Fibroblast of skin of left biceps (primary cell): Measurements from ENCODE around the gene C1orf56.

Experiments
- DNase-seq, 2 experiments: peaks; one replicate each; pipeline ENCODE4 v3.0.0-alpha.2; 2013; ENCODE audit warnings: low read depth in 2 of 2

C1orf56 gene

GRCh38 chr1:151024540-151025146 is 22.9 kb upstream of the C1orf56 start:
- DNase-seq: peak in 1 of 2 experiments; percentile 21

- DNase-seq: no peak
Observed at GRCh38 chr1:151026460-151026859, 21.1 kb upstream of the C1orf56 start.

- DNase-seq: no peak
Observed at GRCh38 chr1:151032164-151032563, 15.4 kb upstream of the C1orf56 start.

- no peak for DNase-seq
Observed at GRCh38 chr1:151035167-151035566, 12.4 kb upstream of the C1orf56 start.

- no peak for DNase-seq
Observed at GRCh38 chr1:151036356-151036755, 11.2 kb upstream of the C1orf56 start, which contains the start of gene BNIPL. Gene BNIPL, plus strand, starts transcription at chr1:151036586. Its CDS starts 140 bp downstream, at chr1:151036726.

- no peak for DNase-seq
Observed at GRCh38 chr1:151037032-151037431, 10.5 kb upstream of the C1orf56 start.

GRCh38 chr1:151039521-151039920 is 8.0 kb upstream of the C1orf56 start:
- DNase-seq: no peak

- no peak for DNase-seq
Observed at GRCh38 chr1:151043163-151043562, 4.4 kb upstream of the C1orf56 start.

- peak in 1 of 2 experiments; percentile 15 for DNase-seq
Observed at GRCh38 chr1:151047925-151048644, 534 bp downstream of the C1orf56 start.

- no peak for DNase-seq
Observed at GRCh38 chr1:151048645-151049032, 1.1 kb downstream of the C1orf56 start.

GRCh38 chr1:151049458-151049857 is 1.9 kb downstream of the C1orf56 start:
- DNase-seq: no peak

GRCh38 chr1:151050051-151050688 is 2.6 kb downstream of the C1orf56 start:
- no peak for DNase-seq

- no peak for DNase-seq
Observed at GRCh38 chr1:151051356-151052009, 3.9 kb downstream of the C1orf56 start.

- no peak for DNase-seq
Observed at GRCh38 chr1:151054971-151055547, 7.5 kb downstream of the C1orf56 start.

GRCh38 chr1:151055581-151055980 is 8.0 kb downstream of the C1orf56 start:
- no peak for DNase-seq

- DNase-seq: no peak
Observed at GRCh38 chr1:151056149-151056548, 8.6 kb downstream of the C1orf56 start.

- DNase-seq: no peak
Observed at GRCh38 chr1:151058692-151059091, 11.1 kb downstream of the C1orf56 start.

- DNase-seq: peak in 1 of 2 experiments; percentile 34
Observed at GRCh38 chr1:151059109-151060006, 11.8 kb downstream of the C1orf56 start, which contains the start of gene CDC42SE1. Gene CDC42SE1, minus strand, starts transcription at chr1:151059622. Its CDS starts 3,892 bp downstream, at chr1:151055730.

- DNase-seq: peak in 1 of 2 experiments; percentile 39
Observed at GRCh38 chr1:151060007-151060656, 12.6 kb downstream of the C1orf56 start, which contains the start of gene MLLT11. Gene MLLT11, plus strand, starts transcription at chr1:151060397. Its CDS starts 6,828 bp downstream, at chr1:151067225.
